D721Med (cell line): ENCODE results near the gene UCN2.

Source experiments
- DNase-seq: peaks from one replicate; pipeline ENCODE4 v3.0.0; 2011; ENCODE audit warnings: low spot score; ENCODE audit not compliant: insufficient read length
- FAIRE-seq: peaks from 2 replicates; lab custom pipeline; 2011; peaks lifted over from hg19 to GRCh38; lab: Jason Lieb, UNC
- CTCF ChIP-seq: IDR thresholded peaks from 2 replicates; pipeline ENCODE4 v1.5.1; 2012; ENCODE audit warnings: mild to moderate bottlenecking, control low read depth; ENCODE audit not compliant: insufficient read depth; ENCODE audit errors: missing control alignments

UCN2 gene

DNA sequence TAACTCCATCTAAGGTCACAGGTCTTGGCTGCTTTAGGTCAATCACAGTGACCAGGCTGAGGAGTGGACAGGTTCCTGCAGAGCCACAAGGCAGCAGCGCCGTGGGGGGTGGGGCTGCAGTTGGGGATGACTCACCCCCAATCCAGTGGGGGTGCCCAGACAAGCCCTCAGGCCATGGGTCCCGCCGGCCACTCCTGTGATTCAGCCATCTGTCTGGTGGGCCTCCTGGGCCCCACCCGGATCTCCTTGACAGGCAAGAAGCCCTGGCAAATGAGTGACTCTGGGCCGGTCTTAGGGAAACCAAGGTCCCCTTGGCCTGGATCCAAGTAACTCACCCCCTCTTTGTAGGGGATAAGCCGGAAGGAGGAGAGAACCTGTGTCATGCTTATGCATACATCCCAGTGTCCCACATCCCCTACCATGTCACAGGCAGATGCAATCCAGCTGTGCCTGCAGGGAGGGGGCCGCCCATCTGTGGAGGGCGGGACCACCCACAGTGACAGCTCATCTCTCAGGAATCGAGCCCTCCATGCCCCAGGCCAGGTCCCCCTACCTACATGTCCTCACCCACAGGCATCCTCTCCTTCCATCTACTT is 32.0 kb upstream of the UCN2 start:
- no peak for DNase-seq

GRCh38 chr3:48595075-48595525 is 31.5 kb upstream of the UCN2 start, which contains the start of gene COL7A1:
Gene COL7A1, minus strand, starts transcription at chr3:48595329. Its CDS starts 170 bp downstream, at chr3:48595159.
- no peak for FAIRE-seq
- TF ChIP-seq CTCF = no peak
- DNase-seq = no peak

More for the DNA sequence above, 32.0 kb upstream of the UCN2 start:
- no peak for TF ChIP-seq CTCF
- FAIRE-seq = no peak

DNA sequence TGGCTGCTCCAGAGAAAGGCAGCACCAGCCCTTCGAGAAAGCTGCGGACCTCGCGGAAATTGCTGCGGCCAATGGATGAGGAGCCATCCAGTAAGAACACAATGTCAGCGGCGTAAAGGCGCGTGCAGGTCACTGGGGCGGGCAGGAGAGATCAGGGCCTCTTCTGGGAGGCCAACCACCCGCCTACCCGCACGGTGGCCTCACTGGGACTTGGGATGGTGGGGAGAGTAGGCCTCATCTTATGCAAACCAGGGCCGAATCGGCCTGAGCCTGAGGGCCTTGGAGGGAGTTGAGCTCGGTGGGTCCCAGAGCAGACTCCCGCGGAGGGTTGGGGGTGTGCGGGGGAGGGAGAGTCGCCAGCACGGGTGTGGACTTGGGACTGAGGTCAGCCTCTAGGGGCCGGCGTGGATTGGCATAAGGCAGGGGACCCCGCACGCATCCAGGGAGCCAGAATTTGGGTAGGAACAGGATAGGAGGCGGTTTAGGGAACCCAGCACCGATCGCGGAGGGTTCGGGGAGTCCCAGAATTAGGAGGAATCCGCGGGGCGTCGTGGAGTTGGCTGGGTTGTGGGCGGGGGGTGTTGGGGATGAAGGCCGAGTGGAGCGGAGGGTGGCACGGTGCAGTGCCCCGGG is 31.0 kb upstream of the UCN2 start:
- FAIRE-seq (no peak), DNase-seq (no peak)
- no peak for TF ChIP-seq CTCF

- FAIRE-seq (no peak), DNase-seq (no peak)
- TF ChIP-seq CTCF = no peak
Observed at GRCh38 chr3:48593337-48593736, 29.8 kb upstream of the UCN2 start.

DNA sequence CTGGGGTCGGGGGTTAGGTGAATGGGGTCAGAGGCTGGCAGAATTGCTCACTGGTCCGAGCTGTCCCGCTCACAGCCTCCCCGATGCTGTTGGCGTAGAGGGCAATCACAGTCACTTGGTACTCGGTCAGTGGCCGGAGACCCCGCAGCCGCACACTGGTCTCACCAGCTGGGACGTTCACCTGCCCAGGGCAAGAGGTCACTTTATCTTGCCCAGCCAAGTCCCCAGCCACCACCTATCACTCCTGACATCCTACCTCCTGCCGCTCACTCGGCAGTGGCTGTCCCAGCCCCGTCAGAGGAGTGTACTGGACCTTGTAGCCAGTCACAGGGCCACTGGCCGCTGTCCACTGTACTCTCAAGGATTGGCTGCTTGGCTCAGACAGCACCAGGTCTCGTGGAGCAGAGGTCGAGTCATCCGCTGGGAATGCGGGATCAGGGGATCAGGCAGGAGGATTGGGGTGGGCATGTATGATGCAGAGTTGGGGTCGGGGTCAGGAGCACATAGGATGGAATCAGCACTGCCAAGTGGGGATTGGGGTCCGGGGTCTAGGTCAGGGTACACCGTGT is 29.0 kb upstream of the UCN2 start:
- TF ChIP-seq CTCF = no peak
- FAIRE-seq (no peak), DNase-seq (no peak)

DNA sequence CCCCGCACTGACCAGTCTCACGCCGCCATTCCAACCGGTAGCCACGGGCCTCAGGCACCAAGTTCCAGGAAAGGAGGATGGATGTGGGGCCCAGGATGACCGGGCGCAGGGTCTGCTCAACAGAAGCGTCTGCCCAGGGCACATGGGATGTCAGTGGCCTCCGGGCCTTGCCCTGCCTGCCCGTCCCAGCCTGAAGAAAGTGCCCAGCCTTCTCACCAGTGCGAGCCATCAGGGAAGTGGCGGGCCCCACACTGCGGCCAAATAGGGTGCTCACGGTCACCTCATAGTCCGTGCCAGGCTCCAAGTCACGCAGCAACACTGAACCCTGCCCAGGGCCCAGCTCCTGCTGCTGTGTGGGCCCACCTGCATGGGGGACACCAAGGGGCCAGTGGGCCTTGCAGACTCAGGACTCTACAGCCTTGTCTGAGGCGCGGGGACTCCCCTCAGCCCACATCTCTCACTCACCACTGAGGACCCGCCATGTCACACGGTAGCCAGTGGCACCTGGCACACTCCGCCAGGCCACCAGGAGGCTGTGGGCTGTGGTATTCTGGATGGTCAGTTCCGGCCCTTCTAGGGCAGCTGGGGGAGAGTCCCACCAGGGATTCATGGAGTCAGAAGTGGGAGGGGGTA is 28.4 kb upstream of the UCN2 start:
- no peak for DNase-seq
- TF ChIP-seq CTCF = no peak
- FAIRE-seq = no peak
